ENCODE data around the gene GCN1. TPM values are rescaled to one million over a fixed set of nuclear protein-coding genes. Genes with fewer than 3 reads are reported as not detected.
"Not testable (repeated sequence)": the region's sequence is repeated elsewhere in the genome, so short reads cannot be mapped to it uniquely, and the experiment has no call there.

Gene GCN1
- total RNA-seq, 2 experiments from 2014 or later: 130 to 137 TPM

DNA sequence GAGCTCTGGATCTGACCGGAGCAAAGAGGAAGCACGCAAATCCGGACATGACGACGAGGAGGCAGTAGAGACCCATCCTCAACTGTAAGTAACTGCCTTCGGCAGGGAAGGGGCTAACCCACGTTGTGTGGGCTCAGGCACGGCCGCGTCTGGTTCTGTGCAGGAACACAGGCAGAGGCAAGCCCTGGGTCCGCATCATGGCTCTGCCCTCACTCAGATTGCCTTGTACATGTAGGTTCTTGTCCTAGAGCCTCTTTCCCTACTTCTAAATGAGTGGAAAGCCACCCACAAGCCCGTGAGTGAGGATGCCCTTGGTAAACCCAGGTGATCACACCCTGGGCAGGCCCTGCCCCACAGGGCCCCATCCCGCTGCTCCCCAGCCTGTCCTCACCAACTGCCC lies 15.3 kb upstream of the GCN1 start:
- DNase-seq (no peak), ATAC-seq (no peak)
- H3K36me3 Mint-ChIP-seq (ENCODE audit: low read depth): peaks cover 22% of the 10 kb centered on the region
- H3K4me3 Mint-ChIP-seq: no peak overlapping the region
- intact Hi-C loops (cut with micrococcal nuclease): no loop called here
- H3K9me3 Mint-ChIP-seq: no peaks in the 10 kb centered on the region
- H3K27me3 Mint-ChIP-seq: no peaks in the 10 kb centered on the region
- ChIA-PET POLR2A (interaction anchor here (4.9 kb wide), 1 partner anchor 10 kb away, joined by 44 read pairs; the partner anchor contains the start of gene RPLP0), CTCF (interaction anchor here (1.1 kb wide), 1 partner anchor 92 kb away, joined by 4 read pairs; the partner anchor contains the start of gene SIRT4)
- H3K4me1 Mint-ChIP-seq (ENCODE audit: low read depth): no peaks in the 10 kb centered on the region
- TF ChIP-seq, protein P1, sequence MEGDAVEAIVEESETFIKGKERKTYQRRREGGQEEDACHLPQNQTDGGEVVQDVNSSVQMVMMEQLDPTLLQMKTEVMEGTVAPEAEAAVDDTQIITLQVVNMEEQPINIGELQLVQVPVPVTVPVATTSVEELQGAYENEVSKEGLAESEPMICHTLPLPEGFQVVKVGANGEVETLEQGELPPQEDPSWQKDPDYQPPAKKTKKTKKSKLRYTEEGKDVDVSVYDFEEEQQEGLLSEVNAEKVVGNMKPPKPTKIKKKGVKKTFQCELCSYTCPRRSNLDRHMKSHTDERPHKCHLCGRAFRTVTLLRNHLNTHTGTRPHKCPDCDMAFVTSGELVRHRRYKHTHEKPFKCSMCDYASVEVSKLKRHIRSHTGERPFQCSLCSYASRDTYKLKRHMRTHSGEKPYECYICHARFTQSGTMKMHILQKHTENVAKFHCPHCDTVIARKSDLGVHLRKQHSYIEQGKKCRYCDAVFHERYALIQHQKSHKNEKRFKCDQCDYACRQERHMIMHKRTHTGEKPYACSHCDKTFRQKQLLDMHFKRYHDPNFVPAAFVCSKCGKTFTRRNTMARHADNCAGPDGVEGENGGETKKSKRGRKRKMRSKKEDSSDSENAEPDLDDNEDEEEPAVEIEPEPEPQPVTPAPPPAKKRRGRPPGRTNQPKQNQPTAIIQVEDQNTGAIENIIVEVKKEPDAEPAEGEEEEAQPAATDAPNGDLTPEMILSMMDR (IDR thresholded peaks at IDR 0.05): no peak
- no peak overlapping the region for H3K27ac Mint-ChIP-seq

DNA sequence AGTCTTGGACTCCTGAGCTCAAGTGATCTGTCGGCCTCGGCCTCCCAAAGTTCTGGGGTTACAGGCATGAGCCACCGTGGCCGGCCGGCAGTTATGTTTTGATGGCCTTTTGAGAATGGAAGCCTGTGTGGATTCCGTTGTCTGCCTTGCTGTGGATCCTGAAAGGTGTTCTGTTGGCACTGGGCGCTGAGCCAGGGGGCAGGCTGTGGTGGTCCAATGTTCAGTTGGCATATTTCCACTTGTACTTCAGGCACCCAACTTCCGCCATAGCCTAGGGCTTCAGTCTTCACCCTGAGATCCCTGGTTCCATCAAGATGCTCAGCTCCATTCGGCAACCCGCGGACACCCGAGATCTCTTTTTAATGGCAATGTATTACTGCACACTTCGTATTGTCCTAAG lies 12.7 kb upstream of the GCN1 start:
- POLR2A ChIA-PET: interaction anchor here (1.0 to 3.0 kb wide), 3 partner anchors 11 to 84 kb away, joined by 4 to 9 read pairs (median 8); partner anchors contain the start of gene RNU4-2
- CTCF ChIA-PET: interaction anchor here (1.4 kb wide), 1 partner anchor 24 kb away, joined by 3 read pairs; no protein-coding TSS in a partner anchor
- no peaks in the 10 kb centered on the region for H3K9me3 Mint-ChIP-seq

DNA sequence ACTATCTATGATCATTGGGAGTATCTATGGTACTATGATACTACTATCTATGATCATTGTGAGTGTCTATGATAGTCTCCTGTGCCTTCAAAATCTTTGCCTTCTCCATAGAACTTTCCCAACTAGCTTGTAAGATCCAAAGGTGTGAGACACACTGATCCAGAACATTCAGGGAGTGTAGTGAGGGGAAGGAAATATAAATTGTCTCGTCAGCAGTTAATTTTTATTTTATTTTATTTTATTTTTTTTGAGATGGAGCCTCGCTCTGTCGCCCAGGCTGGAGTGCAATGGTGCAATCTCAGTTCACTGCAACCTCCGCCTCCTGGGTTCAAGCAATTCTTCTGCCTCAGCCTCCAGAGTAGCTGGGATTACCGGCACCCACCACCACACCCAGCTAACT lies 12.3 kb upstream of the GCN1 start:
- CTCF ChIA-PET: interaction anchor here (0.7 to 1.4 kb wide), 2 partner anchors 22 to 25 kb away, joined by 3 read pairs; no protein-coding TSS in a partner anchor

More for the DNA sequence above, 12.7 kb upstream of the GCN1 start:
- no peak for DNase-seq
- intact Hi-C loops (cut with micrococcal nuclease): no loop called here
- Mint-ChIP-seq H3K4me3 (no peak overlapping the region), H3K27me3 (no peaks in the 10 kb centered on the region), H3K36me3 (ENCODE audit: low read depth) (peaks cover 20% of the 10 kb centered on the region), H3K4me1 (ENCODE audit: low read depth) (peaks cover 6% of the 10 kb centered on the region), H3K27ac (no peak overlapping the region)
- TF ChIP-seq, protein P1 (IDR thresholded peaks at IDR 0.05): no peak
- no peak for ATAC-seq

DNA sequence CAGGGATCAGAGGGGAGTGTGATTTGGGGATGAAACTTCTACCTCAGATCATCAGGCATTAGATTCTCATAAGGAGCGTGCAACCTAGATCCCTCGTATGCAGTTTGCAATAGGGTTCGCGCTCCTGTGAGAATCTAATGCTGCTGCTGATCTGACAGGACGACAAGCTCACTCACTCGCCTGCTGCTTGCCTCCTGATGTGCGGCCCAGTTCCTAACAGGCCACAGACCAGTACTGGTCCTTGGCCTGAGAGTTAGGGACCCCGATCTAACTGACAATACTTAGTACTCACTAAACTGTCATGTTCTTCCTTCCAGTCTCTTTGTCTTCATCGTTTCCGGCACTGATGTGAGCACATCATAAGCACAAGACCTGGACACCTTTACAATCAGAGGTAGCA lies 11.7 kb upstream of the GCN1 start:
- POLR2A ChIA-PET: interaction anchor here (1.7 to 3.0 kb wide), 2 partner anchors 10 to 85 kb away, joined by 8 to 9 read pairs; partner anchors contain the start of gene RNU4-2
- CTCF ChIA-PET: interaction anchor here (0.7 to 1.4 kb wide), 2 partner anchors 22 to 25 kb away, joined by 3 read pairs; no protein-coding TSS in a partner anchor
- H3K9me3 Mint-ChIP-seq: no peaks in the 10 kb centered on the region
- H3K27me3 Mint-ChIP-seq: no peaks in the 10 kb centered on the region
- peaks cover 18% of the 10 kb centered on the region for H3K36me3 Mint-ChIP-seq (ENCODE audit: low read depth)
- DNase-seq (no peak), ATAC-seq (no peak)
- no peak overlapping the region for H3K27ac Mint-ChIP-seq
- H3K4me1 Mint-ChIP-seq (ENCODE audit: low read depth): peaks cover 8% of the 10 kb centered on the region
- TF ChIP-seq, protein P1 (IDR thresholded peaks at IDR 0.05): no peak
- intact Hi-C loops (cut with micrococcal nuclease): no loop called here
- no peak overlapping the region for H3K4me3 Mint-ChIP-seq

More for the DNA sequence above, 12.3 kb upstream of the GCN1 start:
- intact Hi-C loops (cut with micrococcal nuclease); H3K4me3 Mint-ChIP-seq; H3K4me1 Mint-ChIP-seq (ENCODE audit: low read depth); DNase-seq; H3K27ac Mint-ChIP-seq; ATAC-seq; H3K27me3 Mint-ChIP-seq; H3K9me3 Mint-ChIP-seq: not testable (repeated sequence)
- POLR2A ChIA-PET: interaction anchor here (1.0 to 3.0 kb wide), 3 partner anchors 11 to 85 kb away, joined by 4 to 9 read pairs (median 8); partner anchors contain the start of gene RNU4-2
- H3K36me3 Mint-ChIP-seq (ENCODE audit: low read depth): peaks cover 20% of the 10 kb centered on the region

DNA sequence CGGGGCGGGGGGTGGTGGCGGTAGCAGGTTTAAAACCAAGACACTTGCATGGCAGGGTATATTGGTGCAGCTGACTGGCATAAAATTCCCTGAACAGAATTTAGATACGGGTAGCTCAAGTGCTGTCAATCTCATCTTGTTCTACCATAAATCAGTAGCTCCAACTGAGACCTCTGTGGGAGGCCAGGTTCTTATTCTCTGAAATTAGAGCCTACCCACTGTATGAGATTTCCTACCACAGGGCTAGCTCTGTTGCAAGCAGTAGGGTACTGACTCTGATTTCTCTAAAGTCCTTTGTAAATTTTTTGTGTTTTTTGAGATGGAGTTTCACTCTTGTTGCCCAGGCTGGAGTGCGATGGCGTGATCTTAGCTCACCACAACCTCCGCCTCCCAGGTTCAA lies 9.7 kb upstream of the GCN1 start:
- no peak overlapping the region for H3K4me3 Mint-ChIP-seq
- H3K9me3 Mint-ChIP-seq: no peaks in the 10 kb centered on the region
- ATAC-seq (no peak), DNase-seq (no peak)
- H3K27ac Mint-ChIP-seq: no peak overlapping the region
- H3K4me1 Mint-ChIP-seq (ENCODE audit: low read depth): peaks cover 11% of the 10 kb centered on the region
- TF ChIP-seq, protein P1 (IDR thresholded peaks at IDR 0.05): no peak
- ChIA-PET POLR2A (interaction anchor here (1.0 to 12.7 kb wide), 6 partner anchors 8 to 116 kb away, joined by 3 to 263 read pairs (median 7); partner anchors contain the start of genes PXN, RNU4-1 and RNU4-2), CTCF (interaction anchor here (2.5 to 5.5 kb wide), 2 partner anchors 24 to 62 kb away, joined by 18 to 37 read pairs; partner anchors contain the start of gene PXN)
- H3K36me3 Mint-ChIP-seq (ENCODE audit: low read depth): peaks cover 26% of the 10 kb centered on the region
- H3K27me3 Mint-ChIP-seq: no peaks in the 10 kb centered on the region
- intact Hi-C loops (cut with micrococcal nuclease): no loop called here
